GM19438 (cell line): ENCODE results near the gene MUC22.
"Not testable (repeated sequence)": the region's sequence is repeated elsewhere in the genome, so short reads cannot be mapped to it uniquely, and the experiment has no call there.

ENCODE experiments used
- ATAC-seq: cut with Tn5 transposase; IDR thresholded peaks from one replicate; pipeline ENCODE4 v1.9.1; 2021; ENCODE audit warnings: low read depth; ENCODE audit not compliant: unreplicated experiment

Gene MUC22

DNA sequence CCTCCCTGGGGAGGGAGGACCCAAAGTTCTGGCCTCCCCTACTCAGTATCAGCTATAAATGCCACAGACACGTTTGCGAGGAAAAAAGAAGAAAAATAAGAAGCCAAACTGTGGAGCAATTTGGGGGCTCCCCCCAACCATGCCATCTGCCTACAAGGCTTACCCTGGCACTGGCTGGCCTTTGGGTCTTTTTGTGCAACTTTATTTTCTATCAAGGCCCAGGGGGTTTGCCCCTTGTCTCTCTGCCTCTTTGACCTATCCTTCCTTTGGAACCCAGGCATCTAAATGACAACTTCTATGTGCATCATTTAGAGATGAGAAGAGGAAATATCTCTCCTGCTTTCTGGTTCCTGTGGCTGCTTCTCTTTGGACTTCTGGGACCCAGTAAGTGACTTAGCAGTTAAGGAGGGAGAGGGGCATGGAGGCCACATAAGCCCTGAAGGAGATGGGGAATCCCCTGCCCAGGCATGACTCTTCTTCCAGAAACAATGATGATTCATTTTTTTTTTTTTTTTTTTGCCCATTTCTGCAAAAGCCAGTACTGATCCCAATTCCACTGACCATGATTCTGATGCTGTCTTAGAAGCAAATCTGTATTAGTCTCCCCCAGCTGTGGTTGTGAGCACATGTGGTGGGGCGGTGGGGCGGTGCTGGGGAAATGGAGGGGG is at the start of gene MUC22:
Gene MUC22, plus strand, starts transcription at position 82 of the 668 bp plus-strand sequence. Its CDS starts 233 bp downstream, at position 315.
- ATAC-seq = no peak

DNA sequence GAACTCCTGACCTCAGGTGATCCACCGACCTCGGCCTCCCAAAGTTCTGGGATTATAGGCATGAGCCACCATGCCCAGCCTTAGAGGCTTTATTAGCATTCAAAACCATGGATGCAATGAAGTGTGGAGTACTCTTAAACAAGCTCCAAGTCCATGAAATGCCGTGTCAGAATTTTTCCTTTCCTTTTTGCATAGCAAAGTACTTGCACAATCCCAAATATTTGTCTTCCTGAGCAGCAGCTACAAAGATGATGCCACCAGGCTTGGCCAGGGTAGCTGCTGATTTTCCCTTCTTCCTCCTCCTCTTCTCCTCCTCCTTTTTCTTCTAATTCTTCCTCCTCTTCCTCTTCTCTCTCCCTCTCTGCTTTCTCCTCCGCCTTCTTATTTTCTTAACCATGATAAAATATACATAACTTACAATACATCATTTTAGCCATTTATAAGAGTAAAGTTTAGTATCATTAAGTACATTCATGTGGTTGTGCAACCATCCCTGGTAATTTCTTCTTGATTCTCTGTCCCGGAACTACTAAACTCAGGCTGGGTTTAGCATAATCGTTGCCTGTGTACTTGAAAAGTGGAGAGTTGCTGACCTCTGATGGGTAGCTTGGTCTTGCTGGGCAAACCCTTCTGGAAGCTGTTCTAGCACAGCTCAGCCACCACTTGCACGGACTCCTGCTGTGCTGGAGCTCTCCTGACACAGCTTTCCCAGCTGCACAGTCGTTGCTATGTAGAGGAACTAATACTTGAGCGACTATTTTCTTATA is 49.2 kb upstream of the MUC22 start:
- no peak for ATAC-seq

DNA sequence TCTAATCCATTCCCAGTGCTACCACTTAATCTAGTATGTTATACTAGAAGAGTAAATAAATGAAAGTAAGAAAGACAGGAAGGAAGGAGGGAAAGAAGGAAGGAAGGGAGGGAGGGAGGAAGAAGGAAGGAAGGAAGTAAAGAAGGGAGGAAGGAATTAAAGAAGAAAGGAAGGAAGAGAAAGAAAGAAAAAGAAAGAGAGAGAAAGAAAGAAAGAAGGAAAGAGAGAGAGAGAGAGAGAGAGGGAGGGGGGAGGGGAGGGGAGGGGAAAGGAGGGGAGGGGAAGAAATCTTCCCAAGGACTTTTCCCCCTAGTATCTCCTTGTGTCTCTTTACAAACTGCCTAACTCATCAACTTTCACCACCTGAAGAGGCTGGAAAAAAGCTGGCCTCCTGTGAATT is 47.6 kb upstream of the MUC22 start:
- no peak for ATAC-seq

DNA sequence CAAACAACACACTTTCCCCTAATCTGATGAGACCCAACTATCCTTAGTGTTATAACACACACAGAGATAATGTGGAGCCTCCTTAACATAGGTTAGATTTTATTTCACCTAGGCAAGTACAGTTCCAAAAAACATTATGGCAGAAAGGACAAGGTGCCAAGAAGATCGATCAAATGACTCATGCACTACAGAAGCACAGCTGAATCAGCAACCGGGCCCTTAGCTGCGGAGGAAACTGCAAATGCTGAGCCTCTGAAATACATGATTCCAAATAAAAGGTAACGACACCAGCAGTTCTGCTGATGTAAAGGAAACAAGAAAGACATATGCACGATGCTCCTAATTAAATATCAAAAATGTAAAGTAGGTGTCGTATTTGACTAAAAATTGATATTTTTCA is 46.6 kb upstream of the MUC22 start:
- no peak for ATAC-seq

DNA sequence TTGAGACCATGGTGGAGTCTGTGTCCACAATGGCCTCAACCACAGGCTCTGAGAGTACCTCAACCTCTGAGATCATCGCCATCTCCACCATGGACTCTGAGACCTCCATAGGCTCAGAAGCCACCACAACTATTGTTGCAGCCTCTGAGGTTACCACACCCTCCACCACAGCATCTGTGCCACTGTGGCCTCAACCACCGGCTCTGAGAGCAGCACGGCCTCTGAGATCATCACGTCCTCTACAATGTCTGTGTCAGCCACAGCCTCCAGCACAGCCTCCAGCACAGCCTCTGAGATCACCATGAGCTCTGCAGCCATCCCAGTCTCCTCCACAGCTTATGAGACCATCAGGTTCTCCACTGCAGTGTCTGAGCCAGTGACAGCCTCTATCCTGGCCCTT is 46.2 kb upstream of the MUC22 start:
- no peak for ATAC-seq

DNA sequence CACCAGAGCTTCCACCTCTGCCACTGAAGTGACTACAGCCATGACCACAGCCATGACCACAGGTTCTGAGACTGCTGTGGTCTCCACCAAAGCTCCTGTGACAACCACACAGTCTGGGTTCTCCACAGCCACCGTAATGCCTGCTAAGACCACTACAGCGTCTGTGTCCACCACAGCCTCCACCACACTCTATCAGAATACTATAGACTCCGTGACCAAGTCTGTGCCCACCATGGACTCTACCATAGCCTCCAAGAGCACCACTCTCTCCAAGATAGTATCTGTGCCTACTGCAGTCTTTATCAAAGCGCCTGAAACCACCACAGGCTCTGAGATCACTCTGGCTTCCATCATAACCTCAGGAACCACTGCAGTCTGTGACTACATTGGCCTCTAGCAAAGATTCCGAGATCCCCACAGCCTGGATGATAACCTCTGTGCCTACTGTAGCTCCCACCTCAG is 45.1 kb upstream of the MUC22 start:
- no peak for ATAC-seq

DNA sequence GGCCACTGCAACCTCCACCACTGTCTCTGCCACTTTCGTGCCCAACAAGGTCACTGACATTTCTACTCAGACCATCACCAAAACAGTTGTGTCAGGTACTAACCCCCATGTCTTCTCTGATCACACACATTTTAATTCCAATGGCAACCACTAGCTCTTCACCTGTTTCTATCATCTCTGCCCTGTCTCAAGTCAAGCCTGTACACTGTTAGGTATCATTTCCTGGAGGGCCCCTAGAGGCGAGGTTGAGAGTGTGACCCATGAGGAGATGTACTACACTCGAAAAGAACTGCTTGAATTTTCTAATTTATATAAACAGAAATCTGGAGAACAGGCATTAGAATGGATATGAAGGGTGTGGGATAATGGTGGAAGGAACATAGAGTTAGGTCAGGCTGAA is 44.1 kb upstream of the MUC22 start:
- ATAC-seq = no peak

DNA sequence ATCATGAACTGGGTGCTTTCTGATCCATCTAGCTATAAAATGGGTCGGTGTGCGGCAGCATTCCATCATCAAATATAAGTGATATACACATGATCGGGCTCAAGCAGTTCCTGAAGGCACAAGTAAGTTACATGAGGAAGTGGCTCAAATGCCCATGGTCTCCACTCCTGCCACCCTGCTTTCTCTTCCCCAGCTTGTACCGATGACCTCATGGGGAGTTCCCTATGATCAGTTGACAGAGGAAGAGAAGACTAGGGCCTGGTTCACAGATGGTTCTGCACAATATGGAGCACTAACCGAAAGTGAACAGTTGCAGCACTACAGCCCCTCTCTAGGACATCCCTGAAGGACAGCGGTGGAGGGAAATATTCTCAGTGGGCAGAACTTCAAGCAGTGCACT is 41.1 kb upstream of the MUC22 start:
- ATAC-seq = not testable (repeated sequence)

DNA sequence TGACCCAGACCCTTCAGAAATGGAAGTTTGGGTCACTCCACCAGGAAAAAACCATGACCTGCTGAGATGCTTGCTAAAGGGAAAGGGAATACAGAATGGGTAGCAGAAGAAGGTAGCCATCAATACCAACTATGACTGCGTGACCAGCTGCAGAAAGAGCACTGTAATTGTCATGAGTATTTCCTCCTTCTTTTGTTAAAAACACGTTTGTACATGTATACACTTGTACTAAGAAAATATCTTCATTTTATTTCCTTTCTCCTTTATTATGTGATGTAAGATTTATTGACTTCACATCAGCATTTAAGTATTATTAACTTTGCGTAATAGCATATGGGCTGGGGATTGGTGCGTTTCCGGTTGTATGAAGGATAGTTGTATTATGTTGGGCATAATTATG is 39.3 kb upstream of the MUC22 start:
- no peak for ATAC-seq

DNA sequence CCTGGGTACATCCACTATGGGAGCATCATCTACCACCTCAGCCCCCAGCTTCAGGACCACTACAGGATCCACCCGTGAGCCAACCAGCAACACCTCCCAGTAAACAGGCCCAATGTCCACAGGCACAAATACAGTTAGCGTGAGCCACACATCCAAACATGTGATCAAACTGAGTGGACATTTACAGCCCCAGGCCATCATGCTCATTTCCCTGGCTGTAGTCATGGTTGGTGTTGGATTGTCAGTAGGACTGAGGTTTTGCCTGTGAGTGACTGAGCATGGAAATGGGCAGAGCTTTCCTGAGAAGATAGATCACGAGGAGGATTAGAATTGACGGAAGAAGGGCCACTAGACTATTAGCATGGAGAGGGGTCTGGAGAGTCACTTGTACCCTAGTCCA is 37.5 kb upstream of the MUC22 start:
- ATAC-seq = no peak

DNA sequence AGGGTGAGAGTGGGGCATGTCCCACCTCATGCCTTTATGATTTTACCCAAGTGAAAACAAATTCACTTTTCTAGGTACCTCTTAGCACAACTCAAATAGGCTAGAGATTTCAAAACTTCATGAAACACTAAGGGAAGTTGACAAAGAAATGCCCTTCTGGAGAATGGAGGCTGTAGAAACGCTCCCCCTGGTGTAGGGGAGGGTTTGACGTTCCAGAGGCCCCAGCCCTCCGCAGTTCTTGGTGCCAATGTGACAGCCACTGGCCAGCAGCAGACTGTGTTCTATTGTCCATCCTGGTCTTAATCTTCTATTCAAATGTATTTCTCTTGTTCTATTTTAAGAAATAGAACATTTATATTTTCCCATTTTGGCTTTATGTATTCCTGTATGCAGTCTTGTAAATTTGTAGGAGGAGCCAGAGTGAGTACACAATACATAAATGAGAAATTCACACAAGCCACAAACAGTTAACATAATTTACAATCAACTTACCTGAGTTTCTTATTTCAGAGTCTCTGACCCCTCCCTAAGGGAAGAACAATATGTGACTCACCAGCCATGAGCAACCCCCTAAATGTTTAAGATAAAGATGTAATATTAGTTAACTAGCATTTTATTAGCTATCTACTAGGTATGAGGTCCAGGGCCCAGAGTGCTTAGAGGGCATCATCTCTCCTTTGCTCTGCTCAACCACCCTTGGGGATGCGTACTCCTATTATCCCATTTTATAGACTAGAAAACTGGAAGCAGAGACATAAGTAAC is 35.6 kb upstream of the MUC22 start:
- no peak for ATAC-seq

DNA sequence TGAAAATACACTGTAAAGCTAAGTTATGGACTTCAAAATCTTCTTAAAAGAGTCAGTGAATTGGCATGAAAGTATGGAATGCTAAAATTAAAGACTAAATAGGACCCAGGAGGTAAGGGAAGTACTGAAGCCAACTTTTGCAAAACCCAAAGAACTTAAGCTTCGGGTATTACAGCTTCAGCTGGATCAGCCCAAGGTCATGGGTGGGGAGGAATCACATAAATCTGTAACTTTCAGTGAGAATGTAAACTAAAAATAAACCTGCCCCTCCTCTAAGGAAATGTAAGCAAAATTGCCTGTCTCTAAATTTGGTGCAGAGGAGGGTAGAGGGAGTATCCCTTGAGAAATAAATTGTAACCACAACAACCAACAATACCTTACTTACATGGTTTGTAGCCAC is 31.1 kb upstream of the MUC22 start:
- ATAC-seq = no peak

DNA sequence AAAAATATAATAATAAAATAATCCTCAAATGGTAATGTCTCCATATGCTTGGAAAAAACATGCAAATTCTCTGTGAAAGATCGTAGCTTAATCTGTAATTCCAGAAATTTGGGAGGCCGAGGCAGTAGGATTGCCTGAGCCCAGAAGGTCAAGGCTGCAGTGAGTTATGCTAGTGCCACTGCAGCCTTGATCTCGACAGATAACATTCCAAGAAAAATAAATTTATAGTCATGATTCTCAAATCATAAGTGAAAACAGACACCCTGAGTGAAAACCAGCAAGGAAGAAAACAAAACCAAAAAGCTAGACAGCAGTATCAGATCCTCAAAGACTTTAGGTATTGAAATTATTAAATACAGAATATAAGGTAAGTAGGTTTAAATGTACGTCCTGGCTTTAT is 30.6 kb upstream of the MUC22 start:
- ATAC-seq = no peak

DNA sequence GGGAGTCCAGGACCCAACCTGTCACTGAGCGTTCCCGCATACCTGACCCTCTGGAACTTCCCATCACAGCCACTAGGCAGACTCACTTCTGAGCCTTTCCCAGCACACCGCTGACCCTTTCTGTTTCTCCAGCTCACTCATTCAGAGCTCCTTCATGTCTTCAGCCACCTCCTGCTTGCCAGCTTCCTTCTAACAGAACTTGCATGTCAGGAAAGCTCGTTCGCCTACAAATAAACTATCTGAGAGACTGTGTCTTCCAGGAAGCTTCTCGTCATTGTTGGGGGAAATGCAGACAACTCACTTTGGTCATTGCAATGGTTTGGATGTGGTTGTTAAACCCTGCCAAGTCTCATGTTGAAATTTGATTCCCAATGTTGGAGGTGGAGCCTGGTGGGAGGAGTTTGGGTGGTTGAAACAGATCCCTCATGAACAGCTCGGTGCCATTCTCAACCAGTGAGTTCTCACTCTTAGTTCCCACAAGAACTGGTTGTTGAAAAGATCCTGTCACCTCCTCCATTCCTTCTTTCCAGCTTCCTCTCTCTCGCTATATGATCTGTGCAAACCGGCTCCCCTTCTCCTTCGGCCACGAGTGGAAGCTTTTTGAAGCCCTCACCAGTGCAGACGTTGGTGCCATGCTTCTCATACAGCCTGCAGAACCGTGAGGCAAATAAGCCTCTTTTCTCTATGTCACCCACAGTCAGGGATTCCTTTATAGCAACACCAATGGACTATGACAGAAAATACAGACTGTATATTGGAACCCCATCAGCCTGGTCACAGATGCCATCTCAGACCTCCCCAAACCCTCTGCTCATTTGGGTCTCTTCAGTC is 28.1 kb upstream of the MUC22 start:
- ATAC-seq = no peak

DNA sequence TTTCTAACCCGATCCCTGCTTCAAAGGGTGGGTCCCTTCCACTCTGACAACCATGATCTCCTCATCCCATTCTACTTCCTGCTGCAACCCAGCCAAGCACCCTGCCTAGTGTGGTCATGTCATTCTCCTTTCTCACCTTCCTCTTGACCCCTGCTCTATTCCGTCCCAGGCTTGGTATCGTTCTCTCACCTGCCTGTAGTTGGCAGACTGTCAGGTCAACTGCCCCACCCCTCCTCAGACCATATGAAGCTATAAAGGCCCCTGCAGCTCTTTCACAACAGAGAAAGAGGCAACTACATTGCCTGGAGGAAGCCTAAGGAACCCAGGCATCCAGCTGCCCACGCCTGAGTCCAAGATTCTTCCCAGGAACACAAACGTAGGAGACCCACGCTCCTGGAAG is 26.8 kb upstream of the MUC22 start, which contains the start of gene MUC21:
Gene MUC21, plus strand, starts transcription at position 280 of the 400 bp plus-strand sequence. CDS start 241 bp downstream, outside the sequence.
- ATAC-seq = no peak

DNA sequence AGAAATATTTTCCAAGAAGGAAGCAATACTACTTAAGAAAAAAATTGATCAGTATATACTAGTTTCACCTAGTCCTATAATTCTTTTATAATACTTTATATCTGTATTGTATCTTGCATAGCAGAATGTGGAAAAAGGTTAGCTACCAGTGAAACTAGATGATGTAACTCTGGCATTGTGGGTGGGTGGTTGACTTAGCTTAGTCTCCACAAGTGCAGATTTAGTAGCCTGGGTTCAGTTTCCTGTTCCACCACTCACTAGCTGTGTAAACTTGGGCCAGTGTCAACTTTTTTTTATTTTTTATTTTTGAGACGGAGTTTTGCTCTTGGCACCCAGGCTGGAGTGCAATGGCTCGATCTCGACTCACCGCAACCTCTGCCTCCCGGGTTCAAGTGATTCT is 24.8 kb upstream of the MUC22 start:
- ATAC-seq = no peak

DNA sequence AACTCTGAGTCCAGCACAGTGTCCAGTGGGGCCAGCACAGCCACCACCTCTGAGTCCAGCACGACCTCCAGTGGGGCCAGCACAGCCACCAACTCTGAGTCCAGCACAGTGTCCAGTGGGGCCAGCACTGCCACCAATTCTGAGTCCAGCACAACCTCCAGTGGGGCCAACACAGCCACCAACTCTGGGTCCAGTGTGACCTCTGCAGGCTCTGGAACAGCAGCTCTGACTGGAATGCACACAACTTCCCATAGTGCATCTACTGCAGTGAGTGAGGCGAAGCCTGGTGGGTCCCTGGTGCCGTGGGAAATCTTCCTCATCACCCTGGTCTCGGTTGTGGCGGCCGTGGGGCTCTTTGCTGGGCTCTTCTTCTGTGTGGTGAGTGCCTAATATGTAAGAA is 23.0 kb upstream of the MUC22 start:
- ATAC-seq = no peak

DNA sequence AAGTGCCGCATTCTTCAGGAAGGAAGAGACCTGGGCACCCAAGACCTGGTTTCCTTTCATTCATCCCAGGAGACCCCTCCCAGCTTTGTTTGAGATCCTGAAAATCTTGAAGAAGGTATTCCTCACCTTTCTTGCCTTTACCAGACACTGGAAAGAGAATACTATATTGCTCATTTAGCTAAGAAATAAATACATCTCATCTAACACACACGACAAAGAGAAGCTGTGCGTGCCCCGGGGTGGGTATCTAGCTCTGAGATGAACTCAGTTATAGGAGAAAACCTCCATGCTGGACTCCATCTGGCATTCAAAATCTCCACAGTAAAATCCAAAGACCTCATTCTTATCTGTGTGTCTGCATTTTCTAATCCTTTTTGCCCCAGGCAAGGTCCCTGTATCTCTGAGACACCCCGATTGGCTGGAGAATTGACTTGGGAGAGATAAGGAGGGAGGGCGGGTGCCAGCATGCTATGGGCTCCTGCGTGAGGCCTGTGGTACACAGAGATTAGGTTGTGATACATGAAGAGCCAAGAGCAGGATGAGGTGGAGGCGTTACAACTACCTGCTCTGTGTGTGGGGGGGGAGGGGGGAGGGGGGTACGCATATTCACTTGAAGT is 22.0 kb upstream of the MUC22 start:
- no peak for ATAC-seq

DNA sequence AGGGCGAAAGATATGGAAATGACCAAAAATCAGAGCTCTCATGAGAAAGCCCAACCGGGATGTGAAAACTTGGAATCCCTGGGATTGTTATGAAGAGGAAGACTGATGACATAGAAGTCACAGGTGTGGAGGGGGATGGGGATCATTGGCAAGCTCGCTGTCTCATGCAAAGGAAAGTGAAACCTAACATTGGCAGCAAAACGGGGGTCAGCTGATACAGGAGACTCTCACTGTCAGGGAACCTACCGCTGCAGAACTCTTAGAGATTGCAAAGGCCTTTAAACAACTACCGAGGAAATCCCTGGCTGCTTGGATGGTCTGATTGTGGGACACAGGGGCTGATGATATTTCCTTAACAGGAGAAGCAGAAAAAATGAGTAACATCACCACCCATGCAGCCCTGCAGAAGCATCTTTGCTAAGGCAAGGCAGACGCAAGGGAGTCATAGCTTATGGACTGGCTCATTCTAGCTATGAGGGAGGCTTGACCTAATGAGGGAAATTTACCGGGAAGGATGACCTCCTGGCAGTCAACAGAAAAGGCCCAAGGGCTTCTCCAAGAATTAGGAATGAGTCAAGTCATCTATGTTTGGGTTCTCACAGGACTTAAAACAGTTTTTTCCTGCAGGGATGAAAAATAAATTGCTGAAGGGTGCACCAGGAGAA is 19.7 kb upstream of the MUC22 start:
- no peak for ATAC-seq

DNA sequence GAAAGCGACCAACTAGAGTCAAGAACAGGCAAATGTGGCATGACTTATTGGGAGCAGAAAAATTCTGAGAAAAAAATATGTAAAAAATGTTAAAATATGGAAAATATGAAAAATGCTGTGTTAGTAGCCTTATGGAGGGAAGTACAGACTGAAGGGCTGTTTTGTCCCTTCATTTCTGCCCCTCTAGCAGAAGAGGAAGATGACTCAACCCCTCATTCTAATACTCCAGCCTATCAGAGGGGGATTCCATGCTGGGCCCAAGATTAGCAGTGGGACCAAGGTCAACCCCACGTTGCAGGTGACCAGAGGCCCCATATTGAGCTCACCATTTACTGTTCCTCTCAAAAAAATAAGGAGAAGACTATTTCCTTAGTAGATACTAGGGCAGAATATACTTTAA is 18.4 kb upstream of the MUC22 start:
- ATAC-seq = no peak
